Fibroblast of lung (primary cell): ENCODE measurements around the gene MEDAG. TPM values are rescaled to one million over a fixed set of nuclear protein-coding genes. Genes with fewer than 3 reads are reported as not detected.
A peak's percentile ranks its signal among the peaks of the same experiment; 100 is the strongest.

ENCODE experiments used
- DNase-seq, 2 donors: peaks; one replicate each; pipeline versions ENCODE4 v3.0.0 to v3.0.0-alpha.2; 2010; ENCODE audit warnings: low read depth in 2 of 2
- H2AFZ ChIP-seq: 2 replicates; pipeline ENCODE4 v1.5.1; 2012; ENCODE audit warnings: low read length, control low read depth, inconsistent platforms
- H3K27ac ChIP-seq: 2 replicates; pipeline ENCODE4 v1.5.1; 2011; ENCODE audit warnings: low read length, control low read depth; ENCODE audit not compliant: insufficient read depth
- H3K27me3 ChIP-seq: 2 replicates; pipeline ENCODE4 v1.5.1; 2011; ENCODE audit warnings: mild to moderate bottlenecking, low read length; ENCODE audit not compliant: control insufficient read depth, insufficient read depth
- H3K36me3 ChIP-seq: 2 replicates; pipeline ENCODE4 v1.5.1; 2011; ENCODE audit warnings: low read length; ENCODE audit not compliant: control insufficient read depth, insufficient read depth
- H3K4me1 ChIP-seq: 2 replicates; pipeline ENCODE4 v1.5.1; 2011; ENCODE audit warnings: low read length; ENCODE audit not compliant: control insufficient read depth, insufficient read depth; ENCODE audit errors: extremely low read depth
- H3K4me2 ChIP-seq: 2 replicates; pipeline ENCODE4 v1.5.1; 2011; ENCODE audit warnings: low read length, control low read depth; ENCODE audit not compliant: insufficient read depth; ENCODE audit errors: extremely low read depth
- H3K4me3 ChIP-seq, 4 experiments: fragments of 200-600 bp in 1 of 4; sonication (generic) in 1 of 4; replicated peaks in 1 of 4; 2 replicates each; pipeline ENCODE4 v1.5.1; 2011 to 2016; ENCODE audit warnings: low read length in 4 of 4, low read depth in 3 of 4, mild to moderate bottlenecking in 3 of 4, control low read depth in 2 of 4, inconsistent platforms in 1 of 4, mixed read lengths in 1 of 4; ENCODE audit not compliant: insufficient read depth in 1 of 4; ENCODE audit errors: control extremely low read depth in 1 of 4
- H3K79me2 ChIP-seq: 2 replicates; pipeline ENCODE4 v1.5.1; 2012; ENCODE audit warnings: mild to moderate bottlenecking, low read length, inconsistent platforms; ENCODE audit not compliant: control insufficient read depth, insufficient read depth
- H3K9ac ChIP-seq: 2 replicates; pipeline ENCODE4 v1.5.1; 2011; ENCODE audit warnings: mild to moderate bottlenecking, low read length, control low read depth; ENCODE audit not compliant: insufficient read depth
- H3K9me3 ChIP-seq: 2 replicates; pipeline ENCODE4 v1.5.1; 2012; ENCODE audit warnings: low read depth, low read length; ENCODE audit not compliant: control insufficient read depth, insufficient read depth
- H4K20me1 ChIP-seq: 2 replicates; pipeline ENCODE4 v1.5.1; 2011; ENCODE audit warnings: low read length; ENCODE audit not compliant: control insufficient read depth, insufficient read depth; ENCODE audit errors: extremely low read depth
- EZH2 ChIP-seq: IDR thresholded peaks from 2 replicates; pipeline ENCODE4 v1.5.1; 2012; ENCODE audit warnings: low read length, control low read depth, mild to moderate bottlenecking; ENCODE audit errors: missing control alignments
- polyA plus RNA-seq, 2 donors: library from polyadenylated mRNA; depleted of rRNA in 1 of 2; stranded (reverse) in 1 of 2; unstranded in 1 of 2; fragments of >200 nt; gene quantifications; 2 replicates each; pipeline ENCODE4 v1.2.1, GENCODE V29; 2011 to 2012; ENCODE audit warnings: missing spikeins in 1 of 2
- total RNA-seq: library from RNA; depleted of rRNA; stranded (reverse); fragments of >200 nt; gene quantifications from 2 replicates; pipeline ENCODE4 v1.2.1, GENCODE V29; 2014
- TF ChIP-seq, protein P1 (sequence below), 2 donors: IDR thresholded peaks in 1 of 2; conservative IDR thresholded peaks in 1 of 2; 1 replicate in 1 of 2; 2 replicates in 1 of 2; pipeline ENCODE4 v1.5.1; 2011 to 2012; ENCODE audit warnings: low read length in 2 of 2, control low read depth in 1 of 2, inconsistent platforms in 1 of 2, low read depth in 1 of 2, mild to moderate bottlenecking in 1 of 2

The MEDAG gene
- total and polyA plus RNA-seq, 2 donors (not counting 1 experiment from before 2014, with no cell fraction given): 11.2 to 99.8 TPM

DNA sequence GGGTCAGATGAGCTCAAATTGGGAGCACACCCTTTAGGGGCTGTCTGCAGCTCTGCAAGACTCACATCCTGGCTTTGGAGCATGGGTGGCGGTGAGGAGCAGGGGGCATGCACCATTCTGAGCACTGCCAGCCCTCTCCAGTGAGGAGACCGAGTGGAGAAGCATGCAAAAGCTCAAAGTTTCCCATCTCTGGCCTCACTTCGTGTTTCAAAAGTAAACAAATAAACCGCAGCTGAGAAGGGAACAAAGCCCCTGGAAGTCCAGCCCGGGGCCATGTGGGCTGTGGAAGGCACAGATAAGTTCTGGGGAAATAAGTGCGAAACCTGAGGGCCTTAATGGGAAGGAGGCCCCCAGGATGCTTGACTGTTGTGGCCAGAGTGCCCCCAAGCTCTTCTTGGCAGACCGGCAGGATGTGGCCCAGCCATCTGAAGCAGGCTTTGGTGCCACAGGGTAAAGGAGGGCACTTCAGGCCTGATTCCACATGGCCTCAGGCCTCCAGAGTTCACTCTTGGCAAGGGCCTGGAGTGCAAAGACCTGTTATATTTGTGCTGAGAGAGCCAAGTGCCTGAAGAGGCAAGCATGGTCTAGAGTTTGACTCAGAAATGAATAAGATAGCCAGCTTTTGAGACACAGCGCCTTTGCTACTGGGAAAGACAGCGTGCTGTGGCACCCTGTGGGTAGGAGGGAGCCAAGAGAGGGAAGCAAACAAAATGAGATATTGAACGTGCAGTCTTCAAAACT lies 1.2 kb downstream of the MEDAG start:
- H3K4me1 ChIP-seq: peaks cover 8% of the 10 kb centered on the region
- H3K4me3 ChIP-seq: peak overlapping the region; percentile 20 to 56 (median 41)
- H4K20me1 ChIP-seq: no peaks in the 10 kb centered on the region
- H3K27ac ChIP-seq: peak overlapping the region; percentile 40
- H2AFZ ChIP-seq: no peak overlapping the region
- no peaks in the 10 kb centered on the region for H3K9me3 ChIP-seq
- no peak for TF ChIP-seq EZH2
- TF ChIP-seq, protein P1, sequence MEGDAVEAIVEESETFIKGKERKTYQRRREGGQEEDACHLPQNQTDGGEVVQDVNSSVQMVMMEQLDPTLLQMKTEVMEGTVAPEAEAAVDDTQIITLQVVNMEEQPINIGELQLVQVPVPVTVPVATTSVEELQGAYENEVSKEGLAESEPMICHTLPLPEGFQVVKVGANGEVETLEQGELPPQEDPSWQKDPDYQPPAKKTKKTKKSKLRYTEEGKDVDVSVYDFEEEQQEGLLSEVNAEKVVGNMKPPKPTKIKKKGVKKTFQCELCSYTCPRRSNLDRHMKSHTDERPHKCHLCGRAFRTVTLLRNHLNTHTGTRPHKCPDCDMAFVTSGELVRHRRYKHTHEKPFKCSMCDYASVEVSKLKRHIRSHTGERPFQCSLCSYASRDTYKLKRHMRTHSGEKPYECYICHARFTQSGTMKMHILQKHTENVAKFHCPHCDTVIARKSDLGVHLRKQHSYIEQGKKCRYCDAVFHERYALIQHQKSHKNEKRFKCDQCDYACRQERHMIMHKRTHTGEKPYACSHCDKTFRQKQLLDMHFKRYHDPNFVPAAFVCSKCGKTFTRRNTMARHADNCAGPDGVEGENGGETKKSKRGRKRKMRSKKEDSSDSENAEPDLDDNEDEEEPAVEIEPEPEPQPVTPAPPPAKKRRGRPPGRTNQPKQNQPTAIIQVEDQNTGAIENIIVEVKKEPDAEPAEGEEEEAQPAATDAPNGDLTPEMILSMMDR (conservative IDR thresholded peaks at IDR 0.05 in 1 of 2, IDR thresholded peaks at IDR 0.05 in 1 of 2; ENCODE audit: low read depth in 1 of 2, low read length in 2 of 2): no peak
- no peaks in the 10 kb centered on the region for H3K27me3 ChIP-seq
- peak; percentile 59 to 74 for DNase-seq
- no peaks in the 10 kb centered on the region for H3K36me3 ChIP-seq
- H3K4me2 ChIP-seq: peak overlapping the region; percentile 54
- H3K79me2 ChIP-seq: peaks cover 3% of the 10 kb centered on the region
- peak overlapping the region; percentile 79 for H3K9ac ChIP-seq

DNA sequence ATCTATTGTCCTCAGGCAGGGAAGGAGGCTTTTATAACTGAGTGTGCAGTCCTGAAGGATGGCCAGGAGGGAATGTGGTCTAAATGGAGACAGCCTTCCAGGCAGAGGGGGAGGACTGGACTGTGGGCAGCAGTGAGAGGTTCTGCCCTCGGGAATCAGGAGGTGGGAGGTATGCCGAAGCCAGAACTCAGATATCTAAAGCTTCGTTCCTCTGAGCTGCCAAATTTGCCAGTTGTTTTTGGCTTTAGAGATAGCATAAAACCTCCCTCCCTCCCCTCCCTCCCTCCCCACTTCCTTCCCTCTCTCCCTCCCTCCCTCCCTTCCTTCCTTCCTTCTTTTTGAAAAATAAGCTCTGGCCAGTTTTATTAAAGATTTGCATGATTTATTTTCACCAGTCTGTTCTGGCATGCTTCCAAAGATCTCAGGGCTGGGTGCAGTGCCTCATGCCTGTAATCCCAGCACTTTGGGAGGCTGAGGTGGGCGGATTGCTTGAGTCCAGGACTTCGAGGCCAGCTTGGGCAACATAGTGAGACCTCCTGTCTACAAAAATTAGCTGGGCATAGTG lies 2.4 kb downstream of the MEDAG start:
- H3K27me3 ChIP-seq: no peaks in the 10 kb centered on the region
- H3K36me3 ChIP-seq: no peaks in the 10 kb centered on the region
- peak; percentile 60 to 82 for DNase-seq
- H3K4me2 ChIP-seq: peak overlapping the region; percentile 54
- peak overlapping the region in 2 of 4 experiments; percentile 42 to 56 for H3K4me3 ChIP-seq
- H2AFZ ChIP-seq: no peak overlapping the region
- H3K9me3 ChIP-seq: no peaks in the 10 kb centered on the region
- TF ChIP-seq, protein P1 (conservative IDR thresholded peaks at IDR 0.05 in 1 of 2, IDR thresholded peaks at IDR 0.05 in 1 of 2; ENCODE audit: low read depth in 1 of 2, low read length in 2 of 2): no peak
- no peak for TF ChIP-seq EZH2
- H3K79me2 ChIP-seq: peaks cover 3% of the 10 kb centered on the region
- H3K9ac ChIP-seq: no peak overlapping the region
- H3K4me1 ChIP-seq: peaks cover 8% of the 10 kb centered on the region
- H3K27ac ChIP-seq: no peak overlapping the region
- no peaks in the 10 kb centered on the region for H4K20me1 ChIP-seq

DNA sequence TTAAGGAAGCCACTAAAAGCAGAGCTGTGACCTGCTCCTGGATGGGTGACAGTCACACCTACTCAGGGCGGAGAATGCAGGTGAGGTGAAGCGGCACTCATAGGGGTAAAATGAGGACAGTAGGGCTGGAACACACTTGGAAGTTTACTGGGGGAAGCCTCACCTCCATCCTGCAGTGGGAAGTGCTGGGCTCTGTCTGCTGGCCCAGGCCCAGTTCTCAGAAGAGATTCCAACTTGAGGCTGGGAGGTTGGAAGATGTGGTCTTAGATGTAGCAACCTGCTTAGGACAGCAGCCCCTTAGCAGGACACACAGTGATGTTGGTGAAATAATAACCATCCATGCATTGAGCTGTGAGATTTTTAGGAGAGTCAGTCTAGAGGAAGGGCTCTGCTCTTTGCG lies 4.6 kb downstream of the MEDAG start:
- Histone ChIP-seq H3K4me1 (peaks cover 8% of the 10 kb centered on the region), H3K4me3 (no peak overlapping the region), H3K27ac (no peak overlapping the region), H2AFZ (no peak overlapping the region), H3K27me3 (no peaks in the 10 kb centered on the region), H3K4me2 (no peak overlapping the region), H3K9me3 (no peaks in the 10 kb centered on the region), H3K79me2 (peaks cover 3% of the 10 kb centered on the region), H3K9ac (no peak overlapping the region), H3K36me3 (no peaks in the 10 kb centered on the region), H4K20me1 (no peaks in the 10 kb centered on the region)
- no peak for DNase-seq
- no peak for TF ChIP-seq EZH2
- TF ChIP-seq, protein P1 (conservative IDR thresholded peaks at IDR 0.05 in 1 of 2, IDR thresholded peaks at IDR 0.05 in 1 of 2; ENCODE audit: low read depth in 1 of 2, low read length in 2 of 2): no peak
